A673 (cell line): ENCODE data around the gene HPN. TPM values are rescaled to one million over a fixed set of nuclear protein-coding genes. Genes with fewer than 3 reads are reported as not detected.

Experiments
- BruUV-seq: library from RNA; stranded (reverse); fragments of 400-500 nt; replicated peaks from 2 replicates; lab custom pipeline; 2021; lab: Mats Ljungman, UMichigan
- CTCF ChIA-PET: fragments of 300-600 bp; sonication (Branson Sonifier 250); formaldehyde crosslinking; loops from one replicate; lab custom pipeline; 2022; ENCODE audit warnings: antibody characterized with exemption; lab: Charles Lee
- POLR2A ChIA-PET: fragments of 300-600 bp; sonication (Branson Sonifier 250); formaldehyde crosslinking; loops from one replicate; lab custom pipeline; 2022; ENCODE audit warnings: antibody characterized with exemption; ENCODE audit not compliant: low non-redundant PET; lab: Charles Lee
- DNase-seq: peaks from one replicate; pipeline ENCODE4 v3.0.0-alpha.2; 2015; ENCODE audit warnings: low spot score
- H3K27ac ChIP-seq: fragments of 200-600 bp; sonication (generic); 2 replicates; pipeline ENCODE4 v1.5.1; 2016; ENCODE audit warnings: mixed run types, low read depth, mild to moderate bottlenecking, mixed read lengths, antibody characterized with exemption, low read length; ENCODE audit not compliant: poor library complexity, severe bottlenecking
- H3K27me3 ChIP-seq: fragments of 200-600 bp; sonication (generic); replicated peaks from 2 replicates; pipeline ENCODE4 v1.6.1; 2017; ENCODE audit warnings: mixed run types, low read depth, mild to moderate bottlenecking, mixed read lengths, antibody characterized with exemption, low read length; ENCODE audit not compliant: insufficient read depth, poor library complexity
- H3K36me3 ChIP-seq: fragments of 200-600 bp; sonication (generic); 2 replicates; pipeline ENCODE4 v1.6.1; 2016; ENCODE audit warnings: mixed run types, mild to moderate bottlenecking, mixed read lengths, antibody characterized with exemption, low read length; ENCODE audit not compliant: insufficient read depth, poor library complexity, severe bottlenecking
- H3K4me1 ChIP-seq: fragments of 200-600 bp; sonication (generic); 2 replicates; pipeline ENCODE4 v1.6.1; 2017; ENCODE audit warnings: mixed run types, mild to moderate bottlenecking, mixed read lengths, antibody characterized with exemption, low read length; ENCODE audit not compliant: insufficient read depth, poor library complexity, severe bottlenecking
- H3K4me3 ChIP-seq: fragments of 200-600 bp; sonication (generic); 2 replicates; pipeline ENCODE4 v1.5.1; 2016; ENCODE audit warnings: low read depth, mixed run types, mild to moderate bottlenecking, mixed read lengths, low read length; ENCODE audit not compliant: poor library complexity, severe bottlenecking
- H3K9me3 ChIP-seq: fragments of 200-600 bp; sonication (generic); 2 replicates; pipeline ENCODE4 v1.6.1; 2016; ENCODE audit warnings: mixed run types, low read depth, mild to moderate bottlenecking, mixed read lengths, antibody characterized with exemption, low read length; ENCODE audit not compliant: poor library complexity, severe bottlenecking
- EZH2 ChIP-seq: fragments of 200-600 bp; sonication (generic); IDR thresholded peaks from 2 replicates; pipeline ENCODE4 v1.6.1; 2017; ENCODE audit warnings: borderline replicate concordance, low read depth, mild to moderate bottlenecking, mixed read lengths, antibody characterized with exemption, low read length; ENCODE audit not compliant: poor library complexity, severe bottlenecking
- intact Hi-C: fragments of 100-400 bp; cut with micrococcal nuclease; formaldehyde crosslinking; loops from one replicate; pipeline ENCODE4 v1.10.0; 2022; ENCODE audit not compliant: unreplicated experiment
- total RNA-seq: library from RNA; stranded (reverse); gene quantifications from 2 replicates; pipeline ENCODE4 v1.2.3, GENCODE V29; 2021
- TF ChIP-seq, protein P1 (sequence below): fragments of 300-800, 200-600 bp; sonication (generic); conservative IDR thresholded peaks from 2 replicates; pipeline ENCODE4 v1.5.1; 2017; ENCODE audit warnings: low read depth, mild to moderate bottlenecking, antibody characterized with exemption, low read length, moderate library complexity, mixed read lengths

HPN gene
- total RNA-seq, 1 experiment from 2014 or later, result not detected

DNA sequence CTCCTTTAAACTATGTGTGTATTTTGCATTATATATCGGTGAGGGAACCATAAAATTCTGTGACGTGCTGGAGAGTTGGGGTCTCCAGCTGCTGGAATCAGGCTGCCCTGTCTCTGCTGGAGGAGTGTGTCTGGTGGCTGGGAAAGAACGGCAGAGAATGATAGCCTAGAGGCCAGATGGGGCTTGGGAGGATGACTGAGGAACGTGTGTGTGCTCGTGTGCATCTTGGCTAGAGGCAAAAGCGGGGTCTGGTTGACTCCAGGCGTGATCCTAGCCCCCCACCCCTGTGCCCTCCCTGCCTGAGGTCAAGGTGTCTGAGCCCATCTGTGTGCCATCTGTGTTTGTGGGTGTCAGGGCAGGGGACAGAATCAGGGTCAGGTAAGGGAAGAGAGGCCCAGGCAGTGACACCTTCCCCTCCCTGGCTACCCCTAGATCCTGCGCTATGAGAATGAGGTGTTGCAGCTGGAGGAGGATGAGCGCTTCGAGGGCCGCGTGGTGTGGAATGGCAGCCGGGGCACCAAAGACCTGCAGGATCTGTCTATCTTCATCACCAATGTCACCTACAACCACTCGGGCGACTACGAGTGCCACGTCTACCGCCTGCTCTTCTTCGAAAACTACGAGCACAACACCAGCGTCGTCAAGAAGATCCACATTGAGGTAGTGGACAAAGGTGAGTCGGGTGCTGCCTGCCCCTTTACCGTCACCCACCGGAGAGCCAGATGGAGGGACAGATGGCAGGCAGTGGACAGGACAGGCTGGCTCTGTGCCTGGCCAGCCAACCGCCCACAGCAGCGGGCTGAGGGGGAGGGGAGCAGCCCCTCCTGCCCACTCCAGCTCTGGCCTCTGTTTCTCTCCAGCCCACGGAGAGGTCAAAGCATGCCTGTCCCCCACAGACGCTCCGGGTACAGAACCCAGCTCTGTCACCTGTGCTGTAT is 8.2 kb upstream of the HPN start:
- ChIA-PET CTCF (no interaction called here), POLR2A (no interaction called here)
- no peaks in the 10 kb centered on the region for H3K4me1 ChIP-seq
- no peak overlapping the region for H3K4me3 ChIP-seq
- intact Hi-C loops, result no loop called here
- H3K9me3 ChIP-seq, result no peaks in the 10 kb centered on the region
- no peaks in the 10 kb centered on the region for H3K36me3 ChIP-seq
- BruUV-seq, result no TSS peak
- no peak for DNase-seq
- H3K27me3 ChIP-seq, result no peaks in the 10 kb centered on the region
- TF ChIP-seq EZH2, result no peak
- TF ChIP-seq, protein P1, sequence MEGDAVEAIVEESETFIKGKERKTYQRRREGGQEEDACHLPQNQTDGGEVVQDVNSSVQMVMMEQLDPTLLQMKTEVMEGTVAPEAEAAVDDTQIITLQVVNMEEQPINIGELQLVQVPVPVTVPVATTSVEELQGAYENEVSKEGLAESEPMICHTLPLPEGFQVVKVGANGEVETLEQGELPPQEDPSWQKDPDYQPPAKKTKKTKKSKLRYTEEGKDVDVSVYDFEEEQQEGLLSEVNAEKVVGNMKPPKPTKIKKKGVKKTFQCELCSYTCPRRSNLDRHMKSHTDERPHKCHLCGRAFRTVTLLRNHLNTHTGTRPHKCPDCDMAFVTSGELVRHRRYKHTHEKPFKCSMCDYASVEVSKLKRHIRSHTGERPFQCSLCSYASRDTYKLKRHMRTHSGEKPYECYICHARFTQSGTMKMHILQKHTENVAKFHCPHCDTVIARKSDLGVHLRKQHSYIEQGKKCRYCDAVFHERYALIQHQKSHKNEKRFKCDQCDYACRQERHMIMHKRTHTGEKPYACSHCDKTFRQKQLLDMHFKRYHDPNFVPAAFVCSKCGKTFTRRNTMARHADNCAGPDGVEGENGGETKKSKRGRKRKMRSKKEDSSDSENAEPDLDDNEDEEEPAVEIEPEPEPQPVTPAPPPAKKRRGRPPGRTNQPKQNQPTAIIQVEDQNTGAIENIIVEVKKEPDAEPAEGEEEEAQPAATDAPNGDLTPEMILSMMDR, result no peak
- H3K27ac ChIP-seq, result no peak overlapping the region

DNA sequence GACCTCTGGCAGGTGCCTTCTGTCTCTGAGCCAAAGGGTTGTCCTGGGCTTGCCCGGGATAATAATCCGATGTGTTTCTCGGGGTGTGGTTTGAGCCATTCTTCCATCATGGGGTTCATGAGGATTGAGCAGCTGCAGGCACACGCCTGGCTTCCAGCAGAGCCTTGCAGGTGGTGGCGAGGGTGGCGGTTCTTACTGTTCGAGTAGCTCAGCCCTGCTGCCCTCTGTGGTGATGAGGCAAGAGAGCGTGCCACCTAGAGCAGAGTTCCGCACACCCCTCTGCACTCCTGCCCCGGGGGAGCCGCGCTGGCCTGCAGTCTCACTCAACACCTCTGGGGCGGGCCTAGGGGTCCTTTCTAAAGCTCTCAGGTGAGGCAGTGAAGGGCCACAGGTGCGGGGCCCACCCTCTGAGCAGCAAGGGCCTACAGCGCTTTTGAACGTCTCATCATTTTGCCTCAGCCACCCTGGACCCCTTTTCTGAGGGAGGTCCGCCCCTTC is 7.5 kb upstream of the HPN start:
- no peak for DNase-seq
- ChIA-PET CTCF (no interaction called here), POLR2A (no interaction called here)
- H3K27me3 ChIP-seq, result no peaks in the 10 kb centered on the region
- TF ChIP-seq, protein P1, result no peak
- H3K4me1 ChIP-seq, result no peaks in the 10 kb centered on the region
- intact Hi-C loops, result no loop called here
- H3K36me3 ChIP-seq, result no peaks in the 10 kb centered on the region
- H3K4me3 ChIP-seq, result no peak overlapping the region
- H3K27ac ChIP-seq, result no peak overlapping the region
- BruUV-seq, result no TSS peak
- H3K9me3 ChIP-seq, result no peaks in the 10 kb centered on the region

DNA sequence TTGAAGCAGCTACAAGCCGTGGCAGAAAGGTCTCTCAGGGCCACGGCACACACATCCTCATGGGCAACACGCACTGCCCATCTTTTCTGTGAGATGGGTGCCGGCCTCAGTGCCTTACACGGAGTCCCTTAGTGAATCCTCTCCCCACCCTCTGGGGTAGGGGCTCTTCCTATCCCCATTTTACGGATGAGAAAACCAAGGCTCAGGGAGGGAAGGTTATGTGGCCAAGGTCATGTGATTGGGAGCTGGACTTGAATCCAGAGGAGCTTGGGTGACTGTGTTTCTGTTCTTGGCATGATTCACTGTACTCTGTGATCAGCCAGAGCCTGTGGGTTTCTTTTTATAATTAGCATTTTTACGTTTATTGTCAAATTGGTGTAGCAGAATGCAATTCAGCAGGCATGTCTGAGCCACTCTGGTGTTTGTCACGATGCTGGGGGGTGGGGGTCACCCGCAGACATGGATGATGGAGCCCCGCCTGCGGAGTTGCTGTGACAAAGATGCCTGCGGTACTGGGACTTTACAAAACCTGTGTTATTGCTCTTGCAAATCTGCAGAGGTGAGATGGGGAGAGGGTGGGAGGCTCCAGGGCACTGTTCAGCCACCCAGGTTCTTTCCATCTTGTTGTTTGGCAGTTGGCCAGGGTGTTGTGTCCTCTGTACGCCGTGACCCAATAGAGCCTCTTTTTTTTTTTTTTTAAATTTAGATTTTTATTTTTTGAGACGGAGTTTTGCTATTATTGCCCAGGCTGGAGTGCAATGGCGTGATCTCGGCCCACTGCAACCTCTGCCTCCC is 6.7 kb upstream of the HPN start:
- Histone ChIP-seq H3K27ac (no peak overlapping the region), H3K36me3 (no peaks in the 10 kb centered on the region), H3K4me1 (no peaks in the 10 kb centered on the region), H3K27me3 (no peaks in the 10 kb centered on the region), H3K9me3 (no peaks in the 10 kb centered on the region), H3K4me3 (no peak overlapping the region)
- no TSS peak for BruUV-seq
- CTCF ChIA-PET, result no interaction called here
- POLR2A ChIA-PET, result no interaction called here
- intact Hi-C loops, result no loop called here
- DNase-seq, result no peak
- TF ChIP-seq, protein P1, result no peak
- TF ChIP-seq EZH2, result no peak
